ENCODE measurements around the gene RAB7A. TPM values are rescaled to one million over a fixed set of nuclear protein-coding genes. Genes with fewer than 3 reads are reported as not detected.
A peak's percentile ranks its signal among the peaks of the same experiment; 100 is the strongest.

Gene RAB7A
- total RNA-seq, 1 experiment from 2014 or later = 233 TPM

GRCh38 chr3:128824132-128824850 is 98.3 kb downstream of the RAB7A start:
- CTCF ChIA-PET = no interaction called here
- H4K20me1 ChIP-seq (ENCODE audit: insufficient read depth) = no peaks in the 10 kb centered on the region
- no TSS peak for BruUV-seq (replicated peaks)
- no peak overlapping the region for H3K4me2 ChIP-seq (ENCODE audit: low read length)
- no peak overlapping the region for H3K9ac ChIP-seq (ENCODE audit: low read length)
- no peak overlapping the region for H2AFZ ChIP-seq (ENCODE audit: low read depth, low read length, poor library complexity, severe bottlenecking)
- no peaks in the 10 kb centered on the region for H3K79me2 ChIP-seq (ENCODE audit: insufficient read depth, low read length)
- no peaks in the 10 kb centered on the region for H3K4me1 ChIP-seq (ENCODE audit: control insufficient read depth in 1 of 2, insufficient read depth in 2 of 2, low read length in 2 of 2)
- no peak overlapping the region for H3K27ac ChIP-seq (ENCODE audit: low read depth, low read length)
- ATAC-seq (peak; percentile 30; the same call in 1 of the 2 replicates), DNase-seq (ENCODE audit: low read depth, low spot score) (no peak)
- H3K9me2 ChIP-seq (ENCODE audit: insufficient read depth) = no peaks in the 10 kb centered on the region
- no peaks in the 10 kb centered on the region for H3K9me3 ChIP-seq (ENCODE audit: control insufficient read depth in 1 of 2, insufficient read depth in 1 of 2, low read depth in 1 of 2, low read length in 2 of 2)
- RAD21 ChIA-PET (ENCODE audit: low non-redundant PET in 1 of 2, low total read pairs in 2 of 2, uncharacterized antibody in 2 of 2, unreplicated experiment in 2 of 2) = no interaction called here
- H3K36me3 ChIP-seq (ENCODE audit: control insufficient read depth in 1 of 2, insufficient read depth in 2 of 2, low read length in 2 of 2) = no peaks in the 10 kb centered on the region
- POLR2A ChIA-PET = no interaction called here
- intact Hi-C loops (cut with micrococcal nuclease) = no loop called here
- no peaks in the 10 kb centered on the region for H3K27me3 ChIP-seq (ENCODE audit: insufficient read depth, low read length)
- TF ChIP-seq ATF3 (IDR thresholded peaks at IDR 0.05) (no peak), ZBTB33 (IDR thresholded peaks at IDR 0.05; ENCODE audit: extremely low read depth, insufficient replicate concordance, low read length) (no peak), SRF (IDR thresholded peaks at IDR 0.05; ENCODE audit: low read depth) (no peak), SIN3A (IDR thresholded peaks at IDR 0.05; ENCODE audit: low read depth) (no peak), MAX (IDR thresholded peaks at IDR 0.05) (no peak), REST (IDR thresholded peaks at IDR 0.05; ENCODE audit: low read depth) (no peak), JUND (IDR thresholded peaks at IDR 0.05) (no peak), EGR1 (IDR thresholded peaks at IDR 0.05; ENCODE audit: low read depth) (no peak), TCF7L2 (IDR thresholded peaks at IDR 0.05; ENCODE audit: borderline replicate concordance, extremely low read depth, insufficient read depth, insufficient read length) (no peak), YY1 (IDR thresholded peaks at IDR 0.05; ENCODE audit: extremely low read depth, insufficient replicate concordance, low read depth, low read length) (no peak), EZH2 (IDR thresholded peaks at IDR 0.05) (no peak), ZNF274 (IDR thresholded peaks at IDR 0.05; ENCODE audit: low read depth, low read length) (no peak), ZFX (IDR thresholded peaks at IDR 0.05) (no peak), SP1 (IDR thresholded peaks at IDR 0.05; ENCODE audit: low read depth) (no peak)
- no peak overlapping the region for H3K4me3 ChIP-seq (replicated peaks in 1 of 2; ENCODE audit: low read depth in 1 of 2, low read length in 2 of 2)

Data from HCT116 (cell line).